Body of pancreas (tissue), 4 donors: Measurements from ENCODE around the gene ANKRD55.

ENCODE experiments used
- CTCF ChIP-seq, 7 experiments: fragments of 450-650 bp in 4 of 7; fragments of 200-600 bp in 3 of 7; sonication (generic) in 3 of 7; IDR thresholded peaks; one replicate each; pipeline ENCODE4 v1.5.1; 2016 to 2019; ENCODE audit warnings: antibody characterized with exemption in 7 of 7
- POLR2A ChIP-seq, 3 donors: fragments of 450-650 bp; IDR thresholded peaks; one replicate each; pipeline ENCODE4 v1.6.1; 2016; ENCODE audit warnings: antibody characterized with exemption in 3 of 3, mild to moderate bottlenecking in 2 of 3

DNA sequence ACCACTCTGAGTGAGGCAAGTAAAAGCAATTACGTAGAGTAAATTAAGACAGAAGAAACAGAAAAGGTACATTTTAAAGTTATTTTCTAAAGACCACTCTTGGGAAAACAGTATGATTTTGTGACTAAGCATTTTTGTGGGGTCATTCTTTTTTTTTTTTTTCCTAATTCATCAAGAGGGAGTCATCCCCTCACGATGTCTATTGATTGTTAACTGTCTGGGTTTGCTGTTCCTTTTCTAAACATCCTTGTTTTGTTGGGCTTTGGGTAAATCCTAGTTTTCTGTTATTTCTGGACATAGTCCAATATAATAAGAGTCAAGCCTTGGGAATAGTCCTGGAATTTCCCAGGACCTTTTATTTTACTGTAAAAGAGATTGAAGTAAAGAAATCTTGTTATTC lies 63.8 kb downstream of the ANKRD55 start:
- TF ChIP-seq CTCF (IDR thresholded peaks at IDR 0.05), result no peak
- no peak for TF ChIP-seq POLR2A (IDR thresholded peaks at IDR 0.05)
